IMR-90 (cell line): Measurements from ENCODE around the gene KCNMA1.

Source experiments
- CTCF ChIP-seq: conservative IDR thresholded peaks from 2 replicates; pipeline ENCODE4 v1.5.1; 2012; ENCODE audit warnings: mild to moderate bottlenecking, low read depth, low read length, improper control_type of control experiment
- FOS ChIP-seq: fragments of 150-350 bp; IDR thresholded peaks from 2 replicates; pipeline ENCODE4 v1.6.1; 2016; ENCODE audit warnings: low read depth, low read length
- POLR2A ChIP-seq: IDR thresholded peaks from 2 replicates; pipeline ENCODE4 v1.6.1; 2012; ENCODE audit warnings: mild to moderate bottlenecking, low read depth, low read length
- RAD21 ChIP-seq: IDR thresholded peaks from 2 replicates; pipeline ENCODE4 v1.6.1; 2012; ENCODE audit warnings: low read length, improper control_type of control experiment
- RFX5 ChIP-seq: IDR thresholded peaks from 2 replicates; pipeline ENCODE4 v1.8.0; 2012; ENCODE audit warnings: low read depth, mild to moderate bottlenecking, low read length, moderate library complexity

- TF ChIP-seq CTCF (no peak), POLR2A (no peak), RAD21 (no peak), FOS (no peak), RFX5 (no peak)
Measured at GRCh38 chr10:77641344-77641743, 3.7 kb upstream of the KCNMA1 start.
